Keratinocyte (primary cell): ENCODE measurements around the gene DBR1. TPM values are rescaled to one million over a fixed set of nuclear protein-coding genes. Genes with fewer than 3 reads are reported as not detected.

Experiments used
- DNase-seq: peaks from one replicate; pipeline ENCODE4 v3.0.0-alpha.2; 2011; ENCODE audit warnings: low read depth, missing footprints, low spot score
- FAIRE-seq: peaks from 2 replicates; lab custom pipeline; 2011; peaks lifted over from hg19 to GRCh38; lab: Jason Lieb, UNC
- H2AFZ ChIP-seq: 2 replicates; pipeline ENCODE4 v1.6.0; 2012; ENCODE audit warnings: low read length, control low read depth, inconsistent platforms; ENCODE audit not compliant: control insufficient read depth
- H3K27ac ChIP-seq: 2 replicates; pipeline ENCODE4 v1.5.1; 2011; ENCODE audit warnings: low read length; ENCODE audit not compliant: control insufficient read depth, insufficient read depth
- H3K27me3 ChIP-seq: 3 replicates; pipeline ENCODE4 v1.6.0; 2011; ENCODE audit warnings: low read length; ENCODE audit not compliant: control insufficient read depth, insufficient read depth; ENCODE audit errors: extremely low read depth
- H3K36me3 ChIP-seq, 2 experiments: 2 replicates in 1 of 2; 3 replicates in 1 of 2; pipeline ENCODE4 v1.5.1; 2011; ENCODE audit warnings: low read length in 2 of 2, mild to moderate bottlenecking in 1 of 2; ENCODE audit not compliant: control insufficient read depth in 2 of 2, insufficient read depth in 2 of 2; ENCODE audit errors: extremely low read depth in 1 of 2
- H3K4me1 ChIP-seq: 3 replicates; pipeline ENCODE4 v1.5.1; 2011; ENCODE audit warnings: low read length; ENCODE audit not compliant: control insufficient read depth, insufficient read depth; ENCODE audit errors: extremely low read depth
- H3K4me2 ChIP-seq: 3 replicates; pipeline ENCODE4 v1.6.0; 2011; ENCODE audit warnings: low read depth, low read length; ENCODE audit not compliant: control insufficient read depth, insufficient read depth; ENCODE audit errors: extremely low read depth
- H3K4me3 ChIP-seq, 3 experiments: fragments of 200-600 bp in 1 of 3; sonication (generic) in 1 of 3; 2 replicates in 2 of 3; 3 replicates in 1 of 3; pipeline ENCODE4 v1.5.1; 2011 to 2016; ENCODE audit warnings: low read length in 3 of 3, mild to moderate bottlenecking in 3 of 3, control low read depth in 2 of 3, inconsistent platforms in 1 of 3, low read depth in 1 of 3, mixed read lengths in 1 of 3, mixed run types in 1 of 3, moderate library complexity in 1 of 3; ENCODE audit not compliant: control insufficient read depth in 2 of 3, insufficient read depth in 2 of 3; ENCODE audit errors: extremely low read depth in 1 of 3
- H3K79me2 ChIP-seq: 2 replicates; pipeline ENCODE4 v1.6.0; 2012; ENCODE audit warnings: low read length; ENCODE audit not compliant: control insufficient read depth, insufficient read depth
- H3K9ac ChIP-seq: 3 replicates; pipeline ENCODE4 v1.6.0; 2011; ENCODE audit warnings: low read length; ENCODE audit not compliant: control insufficient read depth, insufficient read depth; ENCODE audit errors: extremely low read depth
- H3K9me1 ChIP-seq: 3 replicates; pipeline ENCODE4 v1.6.0; 2011; ENCODE audit warnings: low read length; ENCODE audit not compliant: control insufficient read depth, insufficient read depth; ENCODE audit errors: extremely low read depth
- H3K9me3 ChIP-seq: 2 replicates; pipeline ENCODE4 v1.5.1; 2012; ENCODE audit warnings: low read depth, low read length; ENCODE audit not compliant: control insufficient read depth
- H4K20me1 ChIP-seq: 3 replicates; pipeline ENCODE4 v1.6.0; 2011; ENCODE audit warnings: low read length; ENCODE audit not compliant: control insufficient read depth, insufficient read depth; ENCODE audit errors: extremely low read depth
- CTCF ChIP-seq, 3 experiments: IDR thresholded peaks in 1 of 3; conservative IDR thresholded peaks in 1 of 3; optimal IDR thresholded peaks in 1 of 3; 2 replicates in 2 of 3; 3 replicates in 1 of 3; pipeline versions ENCODE3 to v1.5.1; 2011; ENCODE audit warnings: low read length in 3 of 3, mild to moderate bottlenecking in 3 of 3, moderate library complexity in 2 of 3, control low read depth in 1 of 3, inconsistent platforms in 1 of 3; ENCODE audit not compliant: insufficient read depth in 2 of 3; ENCODE audit errors: extremely low read depth in 1 of 3
- EZH2 ChIP-seq: IDR thresholded peaks from one replicate; pipeline ENCODE4 v1.6.1; 2012; ENCODE audit warnings: inconsistent platforms, mild to moderate bottlenecking, low read length, moderate library complexity
- dilution Hi-C: fragments of 300-500 bp; cut with MboI; formaldehyde crosslinking; loops from one replicate; pipeline ENCODE4 v1.7.0; 2020; ENCODE audit warnings: low sequenced_read_pairs; ENCODE audit not compliant: extremely low pct_ligation_motif_present
- polyA plus RNA-seq, 5 experiments: library from polyadenylated mRNA; depleted of rRNA in 3 of 5; stranded (reverse) in 3 of 5; stranded (forward) in 1 of 5; unstranded in 1 of 5; fragments of >200 nt; gene quantifications; 1 replicate in 1 of 5; 2 replicates in 3 of 5; 3 replicates in 1 of 5; pipeline versions ENCODE4 v1.2.1 to v1.2.3, GENCODE V29; 2011 to 2012; ENCODE audit warnings: missing spikeins in 2 of 5, low read depth in 1 of 5, low replicate concordance in 1 of 5

The DBR1 gene
- polyA plus RNA-seq, 1 donor (not counting 4 experiments of a cell fraction or from before 2014, with no cell fraction given), result 16.2 TPM

- FAIRE-seq, result no peak
Observed at GRCh38 chr3:138135833-138136194, 38.9 kb downstream of the DBR1 start.

DNA sequence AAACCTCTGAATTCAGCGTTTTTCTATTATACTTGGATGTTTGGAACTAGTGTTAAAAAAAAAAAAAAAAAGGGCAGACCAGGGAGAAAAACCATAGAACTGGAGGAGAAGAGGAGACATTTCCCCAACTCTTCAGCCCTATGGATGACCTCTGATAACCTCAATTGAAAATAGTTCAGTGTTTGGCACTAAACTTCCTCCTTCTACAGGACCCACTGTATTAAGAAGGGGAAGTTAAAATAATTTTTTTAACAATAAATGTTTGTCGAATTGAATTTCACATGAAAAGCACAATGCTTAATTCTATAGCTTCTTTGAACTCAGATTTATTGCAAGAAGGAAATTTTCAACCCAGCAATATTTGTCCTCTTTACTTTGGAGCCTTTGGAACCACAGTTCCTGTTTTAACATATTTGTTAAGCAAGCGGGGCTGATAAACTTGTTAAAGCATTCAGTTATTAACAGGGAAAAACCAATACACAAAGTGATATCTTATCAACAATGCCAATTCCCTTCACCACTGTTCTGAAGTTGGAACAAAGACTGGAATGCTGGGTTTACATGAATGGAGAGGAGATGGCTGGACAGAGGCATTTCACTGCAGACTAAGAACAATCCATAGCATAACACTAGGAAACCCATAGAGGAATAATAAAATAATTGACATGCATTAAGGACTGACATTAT is 39.4 kb downstream of the DBR1 start:
- H3K4me1 ChIP-seq, result no peaks in the 10 kb centered on the region
- DNase-seq (no peak), FAIRE-seq (no peak)
- dilution Hi-C loops, result no loop called here
- H3K9me3 ChIP-seq, result no peaks in the 10 kb centered on the region
- no peaks in the 10 kb centered on the region for H4K20me1 ChIP-seq
- no peak overlapping the region for H2AFZ ChIP-seq
- H3K9ac ChIP-seq, result no peak overlapping the region
- H3K27ac ChIP-seq, result no peak overlapping the region
- H3K27me3 ChIP-seq, result peaks cover 4% of the 10 kb centered on the region
- H3K4me2 ChIP-seq, result no peak overlapping the region
- no peaks in the 10 kb centered on the region for H3K36me3 ChIP-seq
- no peak overlapping the region for H3K4me3 ChIP-seq
- H3K9me1 ChIP-seq, result no peaks in the 10 kb centered on the region
- no peaks in the 10 kb centered on the region for H3K79me2 ChIP-seq
- TF ChIP-seq EZH2 (no peak), CTCF (optimal IDR thresholded peaks at IDR 0.05 in 1 of 3, IDR thresholded peaks at IDR 0.05 in 1 of 3, conservative IDR thresholded peaks at IDR 0.05 in 1 of 3; ENCODE audit: extremely low read depth in 1 of 3, insufficient read depth in 2 of 3, low read length in 3 of 3) (no peak)

More at GRCh38 chr3:138135833-138136194, 38.9 kb downstream of the DBR1 start:
- H3K9me1 ChIP-seq, result no peaks in the 10 kb centered on the region
- dilution Hi-C loops, result no loop called here
- no peak overlapping the region for H3K4me2 ChIP-seq
- no peak overlapping the region for H3K4me3 ChIP-seq
- no peaks in the 10 kb centered on the region for H3K79me2 ChIP-seq
- H4K20me1 ChIP-seq, result no peaks in the 10 kb centered on the region
- H3K4me1 ChIP-seq, result no peaks in the 10 kb centered on the region
- TF ChIP-seq CTCF (optimal IDR thresholded peaks at IDR 0.05 in 1 of 3, IDR thresholded peaks at IDR 0.05 in 1 of 3, conservative IDR thresholded peaks at IDR 0.05 in 1 of 3; ENCODE audit: extremely low read depth in 1 of 3, insufficient read depth in 2 of 3, low read length in 3 of 3) (no peak), EZH2 (no peak)
- H3K36me3 ChIP-seq, result no peaks in the 10 kb centered on the region
- H3K9ac ChIP-seq, result no peak overlapping the region
- H3K27me3 ChIP-seq, result peaks cover 4% of the 10 kb centered on the region
- H3K27ac ChIP-seq, result no peak overlapping the region
- no peak overlapping the region for H2AFZ ChIP-seq
- H3K9me3 ChIP-seq, result no peaks in the 10 kb centered on the region
- no peak for DNase-seq
